NCI-H1105 treated with DMSO at 0.1 percent for 48 hours (cell line): ENCODE results near the gene CCK.

Source experiments
- DNase-seq: peaks from one replicate; lab custom pipeline; 2025; lab: John Stamatoyannopoulos, UW

Gene CCK

GRCh38 chr3:42225486-42226363, 40.3 kb downstream of the CCK start:
- DNase-seq: no peak

DNA sequence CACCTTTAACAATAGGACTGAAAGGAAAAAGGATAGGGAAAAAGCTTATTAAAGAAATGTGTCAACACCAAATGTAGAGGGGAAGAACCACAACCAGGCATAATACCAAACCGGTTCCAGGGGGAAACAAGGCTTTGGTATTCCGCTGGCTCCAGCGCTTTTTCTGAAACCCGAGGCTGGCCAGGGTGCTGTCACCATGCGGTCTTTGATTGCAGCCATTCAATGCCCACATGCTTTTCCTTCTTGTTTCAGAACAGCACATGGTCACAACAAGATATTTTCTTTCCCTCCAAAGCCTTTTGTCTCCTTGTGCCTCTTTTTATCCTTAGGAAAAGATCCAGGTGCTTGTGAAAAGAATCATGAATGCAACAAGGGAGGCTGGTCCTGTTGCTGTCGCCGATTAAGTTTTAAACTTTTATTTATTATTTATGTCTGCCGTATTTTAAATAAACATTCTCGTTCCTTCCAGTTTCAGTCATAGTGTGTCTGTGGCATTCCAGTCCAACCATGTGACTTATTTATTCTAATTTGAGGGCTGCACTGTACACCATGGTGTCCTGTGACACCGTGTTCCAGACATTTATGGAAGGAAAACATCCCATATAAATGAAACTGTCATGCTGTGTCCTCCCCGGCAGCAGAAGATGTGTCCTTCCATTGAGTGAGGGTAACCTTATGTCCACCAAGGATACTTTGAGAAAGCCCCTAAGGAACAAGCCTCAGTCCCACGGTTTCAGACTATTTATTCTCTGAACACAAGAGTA, 41.1 kb downstream of the CCK start:
- DNase-seq: no peak

- no peak for DNase-seq
Observed at GRCh38 chr3:42224178-42224577, 41.8 kb downstream of the CCK start.

GRCh38 chr3:42222942-42223693, 42.9 kb downstream of the CCK start:
- no peak for DNase-seq

GRCh38 chr3:42220436-42221121, 45.4 kb downstream of the CCK start:
- no peak for DNase-seq

DNA sequence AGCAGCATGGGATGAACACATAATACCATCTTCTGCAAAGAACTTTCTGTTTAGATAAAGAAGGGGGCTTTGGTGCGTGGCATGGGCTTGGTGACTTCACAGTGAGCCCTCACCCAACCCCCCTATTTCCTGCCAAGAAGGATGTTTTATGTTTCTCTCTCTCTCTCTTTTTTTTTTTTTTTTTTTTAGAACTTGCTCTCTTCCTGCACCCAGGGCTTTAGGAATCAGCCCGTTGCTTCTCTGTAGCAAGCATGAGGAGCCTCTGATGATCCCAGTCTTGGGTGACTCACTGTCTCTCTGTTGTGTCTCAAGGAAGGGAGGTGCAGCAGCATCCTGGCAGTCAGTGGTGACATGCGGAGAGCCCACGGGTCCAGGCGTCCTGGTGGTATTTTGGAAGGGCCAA, 49.1 kb downstream of the CCK start:
- no peak for DNase-seq

- no peak for DNase-seq
Observed at GRCh38 chr3:42216302-42216701, 49.7 kb downstream of the CCK start.

GRCh38 chr3:42214565-42215283, 51.3 kb downstream of the CCK start:
- no peak for DNase-seq

DNA sequence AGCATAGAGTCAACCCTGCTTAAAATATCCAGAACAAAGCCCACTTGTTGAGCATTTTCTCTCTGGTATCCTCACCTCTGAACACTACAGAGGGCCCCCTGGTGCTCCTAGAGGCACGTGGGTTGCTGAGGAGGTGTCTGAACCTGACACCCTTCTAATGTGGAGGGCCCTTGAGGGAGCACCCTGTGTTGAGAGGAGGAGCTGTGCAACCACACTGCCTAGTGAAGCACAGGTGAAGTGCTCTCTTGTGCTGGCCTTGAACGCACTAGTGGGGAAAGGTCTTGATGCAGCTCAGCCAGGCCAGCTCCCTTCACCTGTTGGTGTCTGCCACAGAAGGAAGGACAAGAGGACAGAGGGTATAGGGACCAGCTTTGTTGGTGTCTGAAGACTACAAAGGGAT, 51.9 kb downstream of the CCK start:
- no peak for DNase-seq

- DNase-seq: no peak
Observed at GRCh38 chr3:42213417-42213816, 52.6 kb downstream of the CCK start.

DNA sequence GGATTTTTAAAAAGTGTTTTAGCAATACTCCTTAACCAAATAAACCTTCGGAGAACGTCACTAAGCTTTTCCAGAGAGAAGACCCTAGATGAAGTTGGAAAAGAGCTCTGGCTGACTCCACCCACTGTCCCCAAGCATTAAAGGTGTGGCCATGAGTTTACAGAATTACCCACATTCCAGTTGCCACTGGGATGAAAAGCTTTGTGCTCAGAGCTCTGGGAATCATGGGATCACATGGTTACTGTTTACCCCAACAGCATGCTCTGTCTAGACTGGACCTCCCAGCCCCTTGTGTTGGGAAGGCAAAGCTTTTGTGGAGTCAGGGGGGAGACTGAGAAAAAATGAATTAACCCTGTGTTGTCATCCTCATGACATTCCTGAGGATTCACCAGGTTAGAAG, 55.3 kb downstream of the CCK start:
- DNase-seq: no peak

DNA sequence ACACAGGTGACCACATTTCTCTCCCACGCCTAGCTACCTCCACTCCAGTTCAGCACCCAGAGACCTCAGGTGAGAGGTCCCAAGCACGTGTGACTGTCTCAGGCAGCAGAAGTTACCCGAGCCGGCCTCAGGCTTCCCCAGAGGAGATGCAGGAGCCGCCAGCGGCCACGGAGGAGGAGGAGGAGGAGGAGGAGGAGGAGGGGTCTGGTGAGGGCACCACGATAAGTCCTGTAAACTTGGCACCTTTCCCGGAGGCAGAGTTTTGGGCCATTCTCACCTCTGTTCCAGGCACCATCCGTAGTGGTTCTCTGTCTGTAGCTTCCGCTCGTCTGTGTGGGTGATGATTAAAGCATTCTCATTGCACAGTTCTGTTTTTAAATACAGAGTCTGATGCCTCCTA, 56.1 kb downstream of the CCK start:
- no peak for DNase-seq
